Measurements from ENCODE around the gene GLUL. TPM values are rescaled to one million over a fixed set of nuclear protein-coding genes. Genes with fewer than 3 reads are reported as not detected.

Gene GLUL
- total RNA-seq, 6 experiments from 2014 or later, result 184 to 493 (median 389) TPM

GRCh38 chr1:182357913-182358312, 33.7 kb downstream of the GLUL start:
- intact Hi-C loops (cut with DNase I), result no loop called here
- ATAC-seq, result no peak
- WGBS (ENCODE audit: insufficient coverage, low coverage, low lambda C conversion rate, missing lambda C conversion rate), result 62% methylated on average over 3 of the region's 4 CpGs

GRCh38 chr1:182357171-182357570, 34.4 kb downstream of the GLUL start:
- no peak for TF ChIP-seq POLR2A (IDR thresholded peaks at IDR 0.05)
- Histone ChIP-seq H3K27me3 (no peaks in the 10 kb centered on the region), H3K9me3 (no peaks in the 10 kb centered on the region), H3K27ac (no peak overlapping the region), H3K4me1 (no peaks in the 10 kb centered on the region), H3K36me3 (no peaks in the 10 kb centered on the region), H3K4me3 (no peak overlapping the region)
- no peak for DNase-seq
- 79% methylated on average over 2 of the region's 2 CpGs for WGBS (ENCODE audit: insufficient coverage, low coverage, low lambda C conversion rate, missing lambda C conversion rate)
- no peak for ATAC-seq
- intact Hi-C loops (cut with DNase I), result no loop called here

More at GRCh38 chr1:182357913-182358312, 33.7 kb downstream of the GLUL start:
- no peak for DNase-seq
- Histone ChIP-seq H3K4me1 (no peaks in the 10 kb centered on the region), H3K27ac (no peak overlapping the region), H3K9me3 (no peaks in the 10 kb centered on the region), H3K4me3 (no peak overlapping the region), H3K36me3 (no peaks in the 10 kb centered on the region), H3K27me3 (no peaks in the 10 kb centered on the region)
- no peak for TF ChIP-seq POLR2A (IDR thresholded peaks at IDR 0.05)
- TF ChIP-seq CTCF (IDR thresholded peaks at IDR 0.05), result no peak

GRCh38 chr1:182355723-182356098, 35.9 kb downstream of the GLUL start:
- WGBS (ENCODE audit: insufficient coverage, low coverage, low lambda C conversion rate, missing lambda C conversion rate), result 93% methylated on average over 2 of the region's 2 CpGs
- H3K4me3 ChIP-seq, result no peak overlapping the region
- H3K36me3 ChIP-seq, result no peaks in the 10 kb centered on the region
- intact Hi-C loops (cut with DNase I), result no loop called here
- no peak for TF ChIP-seq CTCF (IDR thresholded peaks at IDR 0.05)
- TF ChIP-seq POLR2A (IDR thresholded peaks at IDR 0.05), result no peak
- no peaks in the 10 kb centered on the region for H3K27me3 ChIP-seq
- DNase-seq (no peak), ATAC-seq (no peak)
- no peak overlapping the region for H3K27ac ChIP-seq
- H3K4me1 ChIP-seq, result no peaks in the 10 kb centered on the region
- H3K9me3 ChIP-seq, result no peaks in the 10 kb centered on the region

- H3K27ac ChIP-seq, result no peak overlapping the region
These were observed 39.7 kb downstream of the GLUL start for GRCh38 chr1:182351790-182352364.

GRCh38 chr1:182350839-182351238, 40.8 kb downstream of the GLUL start:
- intact Hi-C loops (cut with DNase I), result no loop called here
- ATAC-seq, result peak in 3 of 4 donors; percentile 35 to 57 (median 36)
- no peaks in the 10 kb centered on the region for H3K36me3 ChIP-seq
- no peak for DNase-seq
- no peaks in the 10 kb centered on the region for H3K9me3 ChIP-seq
- 83% methylated on average over 1 of the region's 2 CpGs for WGBS (ENCODE audit: insufficient coverage, low coverage, low lambda C conversion rate, missing lambda C conversion rate)
- H3K4me3 ChIP-seq, result no peak overlapping the region
- no peak overlapping the region for H3K27ac ChIP-seq
- H3K27me3 ChIP-seq, result no peaks in the 10 kb centered on the region
- no peaks in the 10 kb centered on the region for H3K4me1 ChIP-seq
- TF ChIP-seq POLR2A (IDR thresholded peaks at IDR 0.05) (no peak), CTCF (IDR thresholded peaks at IDR 0.05) (no peak)

More at GRCh38 chr1:182351790-182352364, 39.7 kb downstream of the GLUL start:
- H3K4me3 ChIP-seq, result no peak overlapping the region
- 100% methylated on average over 1 of the region's 1 CpG for WGBS (ENCODE audit: insufficient coverage, low coverage, low lambda C conversion rate, missing lambda C conversion rate)
- intact Hi-C loops (cut with DNase I), result no loop called here
- ATAC-seq (no peak), DNase-seq (no peak)
- H3K36me3 ChIP-seq, result no peaks in the 10 kb centered on the region
- no peaks in the 10 kb centered on the region for H3K27me3 ChIP-seq
- no peak for TF ChIP-seq POLR2A (IDR thresholded peaks at IDR 0.05)
- TF ChIP-seq CTCF (IDR thresholded peaks at IDR 0.05), result no peak
- no peaks in the 10 kb centered on the region for H3K4me1 ChIP-seq
- no peaks in the 10 kb centered on the region for H3K9me3 ChIP-seq
